ENCODE data around the gene NCAPD3.
"Not testable (repeated sequence)": the region's sequence is repeated elsewhere in the genome, so short reads cannot be mapped to it uniquely, and the experiment has no call there.

NCAPD3 gene

DNA sequence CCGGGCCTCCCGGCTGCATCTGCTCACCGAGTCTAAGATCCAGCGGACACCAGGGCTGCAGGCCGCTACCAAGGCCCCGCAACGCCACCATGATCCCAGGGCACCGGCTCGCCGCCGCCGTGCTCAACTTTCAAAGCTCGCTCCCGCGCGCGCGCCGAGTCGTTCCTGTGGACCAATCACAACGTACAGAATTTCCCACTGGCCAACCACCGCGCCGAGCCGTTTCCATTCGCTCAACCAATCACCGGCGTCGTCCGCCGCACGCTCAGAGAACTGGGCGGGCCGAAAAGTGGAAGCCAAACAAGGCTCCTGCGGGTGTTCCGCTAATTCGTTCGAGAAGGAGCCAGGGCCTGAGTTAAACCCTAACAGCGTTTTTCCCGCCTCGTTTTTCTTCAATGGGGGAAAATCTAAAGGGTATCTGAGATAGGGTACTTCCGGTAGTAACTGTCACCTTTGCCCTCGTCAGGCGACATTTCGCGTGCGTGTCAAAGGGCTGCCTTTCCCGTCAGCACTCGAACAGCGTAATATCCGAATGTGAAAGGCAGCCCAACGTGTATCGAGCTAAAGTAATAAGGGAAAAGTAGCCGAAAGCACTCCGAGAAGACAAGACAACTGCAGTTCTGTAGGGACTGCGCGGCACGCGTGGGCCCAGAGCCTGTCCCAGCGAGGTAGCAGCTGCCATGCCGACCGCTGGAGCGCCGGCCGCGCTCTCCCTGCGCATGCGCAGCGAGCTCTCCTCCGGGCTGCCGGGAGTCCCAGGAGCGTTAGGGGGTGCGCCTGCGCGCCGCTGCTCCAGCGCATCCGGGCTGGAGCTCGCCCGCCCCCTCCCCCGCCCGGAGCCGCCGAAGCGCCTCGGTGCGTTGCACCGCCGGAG is at the start of gene NCAPD3, which contains the start of gene VPS26B:
Gene NCAPD3, minus strand, starts transcription at position 132 of the 874 bp plus-strand sequence. Its CDS starts 41 bp downstream, at position 91.
Gene VPS26B, plus strand, starts transcription at position 836 of the 874 bp plus-strand sequence. CDS start 452 bp downstream, outside the sequence.
- DNase-seq = peak; percentile 95 to 98

DNA sequence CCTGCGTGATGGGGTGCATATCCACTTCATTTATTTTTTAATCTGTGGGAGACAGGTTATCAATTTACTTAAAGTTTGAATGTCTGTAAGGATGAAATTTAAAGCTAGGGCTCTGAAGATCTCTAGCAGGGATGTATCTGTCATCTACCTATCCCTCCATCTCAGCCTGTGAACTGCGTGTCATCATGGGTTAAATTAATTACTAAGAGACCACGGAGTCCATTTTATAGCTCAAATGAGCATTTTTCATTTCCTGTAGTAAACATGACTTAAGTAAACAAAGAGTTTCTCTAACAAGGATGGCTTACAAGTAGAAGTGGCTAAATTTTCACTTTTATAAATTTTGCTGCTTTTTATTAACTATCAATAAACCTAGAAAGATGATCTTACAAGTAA is 49.5 kb upstream of the NCAPD3 start:
- no peak for DNase-seq

GRCh38 chr11:134272381-134273316 is 48.9 kb upstream of the NCAPD3 start:
- no peak for DNase-seq

- DNase-seq = no peak
Measured at GRCh38 chr11:134271978-134272377, 48.2 kb upstream of the NCAPD3 start.

DNA sequence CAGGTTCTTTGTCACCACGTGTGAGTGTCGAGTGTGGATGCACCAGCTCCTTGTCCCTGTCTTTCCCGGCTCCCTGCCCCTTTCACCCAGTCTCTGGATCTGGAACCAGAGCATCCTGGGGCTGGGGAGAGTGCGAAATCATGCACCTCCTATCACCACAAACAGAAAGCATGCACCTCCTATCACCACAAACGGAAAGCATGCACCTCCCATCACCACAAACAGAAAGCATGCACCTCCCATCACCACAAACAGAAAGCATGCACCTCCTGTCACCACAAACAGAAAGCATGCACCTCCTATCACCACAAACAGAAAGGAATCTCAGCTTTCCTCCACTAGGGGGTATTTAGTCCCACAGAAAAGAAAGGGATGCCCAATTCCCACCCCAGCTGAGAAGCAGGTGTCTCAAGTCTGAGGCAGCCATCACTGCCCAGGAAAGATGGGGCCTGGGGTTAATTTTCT is 46.5 kb upstream of the NCAPD3 start:
- DNase-seq = no peak

DNA sequence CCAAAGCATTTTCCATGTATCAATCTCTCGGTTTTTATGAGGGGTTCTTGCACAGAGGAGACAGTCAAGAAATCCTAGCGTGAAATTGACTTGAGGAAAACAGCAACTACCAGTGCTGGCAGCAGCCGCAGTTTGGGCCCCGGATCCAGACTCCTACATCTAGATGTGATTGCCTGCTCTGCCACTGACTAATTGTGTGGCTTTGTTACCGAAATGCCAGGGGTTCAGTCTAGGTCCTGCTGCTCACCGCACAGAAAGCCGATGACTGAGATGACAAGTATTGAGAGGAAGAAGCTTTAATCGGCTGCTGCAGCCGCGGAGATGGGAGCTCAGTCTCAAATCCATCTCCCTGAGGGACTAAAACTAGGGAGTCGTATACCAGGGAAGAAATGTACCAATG is 44.2 kb upstream of the NCAPD3 start:
- no peak for DNase-seq

- DNase-seq = no peak
Measured at GRCh38 chr11:134267461-134267860, 43.7 kb upstream of the NCAPD3 start.

DNA sequence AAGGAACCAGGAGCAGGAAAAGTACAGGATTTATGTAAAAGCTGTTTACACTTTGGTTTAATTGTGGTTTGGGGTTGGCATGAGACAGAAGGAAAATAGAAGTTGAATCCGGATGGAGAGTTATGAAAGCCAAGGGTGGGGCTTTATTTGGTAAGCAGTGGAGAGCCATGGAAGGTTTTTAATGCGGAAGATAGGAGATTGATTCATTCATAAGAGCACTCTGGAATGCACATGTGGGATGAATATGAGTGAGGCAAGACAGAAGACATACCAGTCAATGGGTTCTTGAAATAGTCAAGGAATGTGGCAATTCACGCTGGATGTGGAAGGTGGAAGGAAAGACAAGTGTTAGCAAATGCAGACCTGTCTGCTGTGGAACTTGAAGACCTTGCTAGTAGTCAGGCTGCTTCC is 43.1 kb upstream of the NCAPD3 start:
- DNase-seq = peak; percentile 67 to 68

DNA sequence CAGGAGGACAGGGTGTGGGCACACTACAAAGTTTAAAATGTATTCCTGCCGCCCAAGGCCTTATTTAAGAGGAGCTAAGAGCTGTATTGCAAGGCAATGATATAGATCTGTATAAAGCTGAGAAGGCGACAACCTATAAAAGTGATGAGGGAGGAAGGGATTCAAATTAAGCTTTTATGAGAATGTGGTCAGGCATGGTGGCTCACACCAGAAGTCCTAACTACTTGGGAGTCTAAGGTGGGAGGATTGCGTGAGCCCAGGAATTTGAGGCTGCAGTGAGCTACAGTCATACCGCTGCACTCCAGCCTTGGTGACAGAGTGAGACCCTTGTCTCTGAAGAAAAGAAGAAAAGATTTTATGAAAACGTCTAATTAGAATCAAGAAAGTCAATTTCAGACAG is 42.7 kb upstream of the NCAPD3 start:
- no peak for DNase-seq

DNA sequence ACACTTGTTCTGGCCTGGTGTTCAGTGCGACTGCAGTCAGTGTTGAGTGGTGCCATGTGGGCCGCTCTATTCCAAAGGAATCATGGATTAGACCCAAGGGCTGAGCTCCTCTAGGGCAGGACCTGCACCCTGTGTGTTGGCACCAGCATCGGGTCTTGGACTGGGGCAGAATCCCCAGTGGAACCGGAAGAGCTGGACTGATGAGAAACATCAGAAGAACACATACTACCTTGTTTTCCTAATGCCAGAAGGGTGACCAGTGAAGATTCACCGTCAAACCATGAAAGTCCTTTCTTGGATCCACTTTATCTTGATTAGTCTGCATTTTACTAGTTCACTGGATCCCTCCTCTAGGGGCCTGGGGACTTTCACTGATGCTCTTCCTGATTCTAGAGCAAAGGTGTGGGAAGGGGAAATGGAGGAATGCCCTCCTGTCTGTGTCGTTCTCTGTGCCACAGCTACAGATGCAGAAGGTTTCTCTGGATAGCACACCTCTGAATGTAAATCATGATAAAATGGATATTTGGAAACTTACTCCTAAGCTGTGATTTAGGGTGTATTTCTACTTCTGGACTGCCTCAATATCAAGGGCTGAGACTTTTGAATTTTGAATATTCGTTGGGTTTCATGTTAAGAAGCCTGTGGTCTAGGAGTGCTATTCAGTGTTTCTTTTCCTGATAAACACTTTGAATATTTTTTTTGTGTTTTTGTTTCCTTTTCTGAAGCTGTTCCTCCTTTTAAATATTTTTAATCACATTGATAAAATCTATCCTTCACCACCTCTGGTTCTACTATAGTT is 41.4 kb upstream of the NCAPD3 start:
- DNase-seq = no peak

DNA sequence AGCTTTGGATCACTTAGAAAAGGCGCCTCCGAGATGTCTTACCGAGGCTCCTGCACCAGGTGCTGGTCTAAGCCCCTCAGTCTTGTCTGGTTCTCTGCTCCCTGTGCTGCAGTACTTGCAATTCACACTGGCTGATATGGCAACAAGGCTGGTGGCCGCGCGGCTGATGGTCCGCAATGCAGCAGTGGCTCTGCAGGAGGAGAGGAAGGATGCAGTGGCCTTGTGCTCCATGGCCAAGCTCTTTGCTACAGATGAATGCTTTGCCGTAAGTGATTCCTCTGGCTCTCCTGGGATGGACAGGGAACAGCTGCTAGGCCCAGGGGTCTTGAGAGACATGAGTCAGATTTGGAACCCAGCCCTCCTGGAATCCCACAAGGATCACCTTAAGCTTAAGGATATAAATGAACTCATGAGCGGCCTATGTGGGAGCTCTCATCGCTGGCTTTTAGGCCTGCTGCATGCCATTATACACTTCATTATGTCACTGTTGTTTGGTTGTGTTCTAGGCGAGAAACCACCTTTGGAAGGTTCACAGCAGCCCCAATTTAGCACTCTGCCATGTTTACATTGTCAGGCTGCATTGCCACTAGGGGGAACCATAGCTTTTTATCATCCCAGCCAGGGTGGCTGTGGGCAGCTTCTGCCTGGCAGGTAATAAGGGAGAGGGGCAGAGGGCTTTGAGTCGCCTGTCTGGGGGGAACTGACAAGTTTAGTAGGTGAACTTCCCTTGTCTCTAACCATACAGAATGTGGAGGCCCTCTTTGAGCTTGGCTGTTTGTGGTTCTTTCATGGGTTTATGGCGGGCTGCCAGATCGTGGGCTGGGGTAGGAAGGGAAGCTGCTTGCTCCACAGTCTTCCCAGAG is 38.1 kb upstream of the NCAPD3 start:
- DNase-seq = peak in 1 of 2 donors; percentile 28

GRCh38 chr11:134260983-134261382 is 37.2 kb upstream of the NCAPD3 start:
- no peak for DNase-seq

- no peak for DNase-seq
Measured at GRCh38 chr11:134260503-134260902, 36.7 kb upstream of the NCAPD3 start.

- no peak for DNase-seq
Measured at GRCh38 chr11:134258577-134258976, 34.8 kb upstream of the NCAPD3 start.

- no peak for DNase-seq
Measured at GRCh38 chr11:134257101-134257500, 33.3 kb upstream of the NCAPD3 start.

DNA sequence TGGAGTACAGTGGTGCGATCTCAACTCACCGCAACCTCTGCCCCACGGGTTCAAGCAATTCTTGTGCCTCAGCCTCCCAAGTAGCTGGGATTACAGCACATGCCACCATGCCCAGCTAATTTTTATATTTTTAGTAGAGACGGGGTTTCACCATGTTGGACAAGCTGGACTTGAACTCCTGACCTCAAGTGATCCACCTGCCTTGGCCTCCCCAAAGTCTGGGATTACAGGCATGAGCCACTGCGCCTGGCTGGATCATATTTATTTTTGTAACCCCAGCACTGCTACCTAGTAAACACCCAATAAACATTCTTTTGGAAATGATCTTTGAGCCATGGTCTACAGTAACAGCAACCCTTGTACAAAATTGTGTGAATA is 31.4 kb upstream of the NCAPD3 start:
- DNase-seq = not testable (repeated sequence)

DNA sequence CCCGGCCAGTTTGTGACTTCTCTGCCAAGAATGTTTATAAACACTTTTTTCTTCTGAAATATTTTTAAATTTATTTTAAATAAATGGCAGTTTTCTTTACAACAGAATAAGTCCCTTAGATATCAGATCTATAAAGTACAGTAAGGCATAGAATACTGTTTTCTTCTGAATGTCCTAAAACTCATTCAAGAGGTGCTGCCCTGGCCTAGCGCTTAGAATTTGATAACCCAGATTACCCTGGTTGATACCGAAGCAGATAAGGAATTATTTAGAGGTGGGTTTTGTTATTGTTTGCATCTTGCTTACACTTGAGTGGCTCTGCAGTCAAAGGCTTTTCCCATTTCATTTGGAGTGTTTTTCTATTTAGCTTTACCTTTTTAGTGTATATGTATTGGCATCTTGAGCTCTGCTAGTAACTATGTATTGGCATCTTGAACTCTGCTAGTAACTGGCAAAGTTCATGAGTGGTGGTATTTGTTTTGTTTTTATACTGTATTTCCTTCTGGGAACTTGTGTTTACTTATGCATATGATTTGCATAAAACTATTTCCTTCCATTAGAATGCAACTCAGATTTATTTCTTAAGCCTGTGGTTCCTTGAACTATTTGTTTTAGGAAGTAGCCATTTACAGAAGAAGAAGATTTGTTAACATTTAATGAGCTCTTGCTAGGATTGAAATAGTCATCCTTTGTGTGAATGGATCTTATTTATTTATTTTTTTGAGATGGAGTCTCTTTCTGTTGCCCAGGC is 30.8 kb upstream of the NCAPD3 start:
- peak; percentile 57 for DNase-seq

GRCh38 chr11:134253188-134253993 is 29.6 kb upstream of the NCAPD3 start, which contains the start of the genes ACAD8 and THYN1:
Gene ACAD8 (plus strand): TSS chr11:134253568. CDS start chr11:134253601, 33 bp downstream.
Gene THYN1 (minus strand): TSS chr11:134253352. CDS start chr11:134252882, 470 bp downstream.
- peak; percentile 94 to 95 for DNase-seq

Measured in inflammatory macrophage treated with lipopolysaccharide for 1 hour (primary cell).